ENCODE results near the gene ABCA6.
"Not testable (repeated sequence)": the region's sequence is repeated elsewhere in the genome, so short reads cannot be mapped to it uniquely, and the experiment has no call there.

The ABCA6 gene

GRCh38 chr17:69141431-69142174 lies at the start of gene ABCA6:
Gene ABCA6, minus strand, starts transcription at chr17:69141895. Its CDS starts 1,192 bp downstream, at chr17:69140703.
- DNase-seq, result no peak

GRCh38 chr17:69188796-69189195 lies 47.1 kb upstream of the ABCA6 start:
- no peak for DNase-seq

- no peak for DNase-seq
These were observed 46.4 kb upstream of the ABCA6 start for GRCh38 chr17:69188064-69188463.

GRCh38 chr17:69187294-69187693 lies 45.6 kb upstream of the ABCA6 start:
- no peak for DNase-seq

GRCh38 chr17:69179227-69179952 lies 37.7 kb upstream of the ABCA6 start:
- DNase-seq, result no peak

- no peak for DNase-seq
These were observed 34.7 kb upstream of the ABCA6 start for GRCh38 chr17:69176457-69176795.

GRCh38 chr17:69175625-69176456 lies 34.1 kb upstream of the ABCA6 start:
- no peak for DNase-seq

- no peak for DNase-seq
These were observed 33.5 kb upstream of the ABCA6 start for GRCh38 chr17:69175262-69175624.

- no peak for DNase-seq
These were observed 31.4 kb upstream of the ABCA6 start for GRCh38 chr17:69173118-69173517.

GRCh38 chr17:69170377-69170776 lies 28.7 kb upstream of the ABCA6 start:
- DNase-seq, result no peak

- DNase-seq, result not testable (repeated sequence)
These were observed 26.9 kb upstream of the ABCA6 start for GRCh38 chr17:69168642-69169041.

- DNase-seq, result no peak
These were observed 25.3 kb upstream of the ABCA6 start for GRCh38 chr17:69166957-69167356.

GRCh38 chr17:69164206-69164605 lies 22.5 kb upstream of the ABCA6 start:
- no peak for DNase-seq

- no peak for DNase-seq
These were observed 17.7 kb upstream of the ABCA6 start for GRCh38 chr17:69159418-69159817.

GRCh38 chr17:69154267-69154666 lies 12.6 kb upstream of the ABCA6 start:
- no peak for DNase-seq

- no peak for DNase-seq
These were observed 8.6 kb upstream of the ABCA6 start for GRCh38 chr17:69150333-69150732.

GRCh38 chr17:69147460-69147859 lies 5.8 kb upstream of the ABCA6 start:
- no peak for DNase-seq

GRCh38 chr17:69144331-69145255 lies 2.9 kb upstream of the ABCA6 start:
- DNase-seq, result no peak

GRCh38 chr17:69143683-69144231 lies 2.1 kb upstream of the ABCA6 start:
- no peak for DNase-seq

GRCh38 chr17:69143151-69143550 lies 1.5 kb upstream of the ABCA6 start:
- no peak for DNase-seq

GRCh38 chr17:69142175-69142802 lies 594 bp upstream of the ABCA6 start:
- DNase-seq, result no peak

GRCh38 chr17:69134112-69134511 lies 7.6 kb downstream of the ABCA6 start:
- DNase-seq, result no peak
